Naive thymus-derived CD8-positive, alpha-beta T cell (primary cell): ENCODE data around the gene GALNT12. TPM values are rescaled to one million over a fixed set of nuclear protein-coding genes. Genes with fewer than 3 reads are reported as not detected.

Experiments
- ATAC-seq, 2 donors: fragments of 150-1000 bp; cut with Tn5 transposase in 1 of 2; sonication (Bioruptor Pico), chemical (Tn5 transposase) in 1 of 2; 1 replicate in 1 of 2; 2 replicates in 1 of 2; pipeline ENCODE4 v1.10.0; 2021; ENCODE audit warnings: mild to moderate bottlenecking in 2 of 2, moderate library complexity in 2 of 2
- POLR2A ChIA-PET: fragments of 350-600 bp; sonication (Branson Sonifier 250); formaldehyde crosslinking; loops from one replicate; lab custom pipeline; 2021; ENCODE audit warnings: antibody characterized with exemption; lab: Charles Lee
- DNase-seq, 10 donors: peaks; one replicate each; pipeline versions ENCODE4 v3.0.0 to v3.0.0-alpha.2; 2020 to 2022
- H3K27ac Mint-ChIP-seq, 10 donors: one replicate each; pipeline ENCODE4 v1.8.0; 2020 to 2022; ENCODE audit warnings: mild to moderate bottlenecking in 10 of 10, mixed read lengths in 10 of 10, moderate library complexity in 4 of 10, inconsistent platforms in 1 of 10
- H3K27me3 Mint-ChIP-seq, 5 donors: one replicate each; pipeline ENCODE4 v1.8.0; 2021 to 2022; ENCODE audit warnings: mixed read lengths in 5 of 5
- H3K36me3 Mint-ChIP-seq, 3 donors: one replicate each; pipeline ENCODE4 v1.8.0; 2020 to 2022; ENCODE audit warnings: mixed read lengths in 3 of 3, mild to moderate bottlenecking in 2 of 3, inconsistent platforms in 1 of 3
- H3K4me1 Mint-ChIP-seq, 4 donors: one replicate each; pipeline ENCODE4 v1.8.0; 2021 to 2022; ENCODE audit warnings: mixed read lengths in 4 of 4
- H3K4me3 Mint-ChIP-seq, 10 donors: one replicate each; pipeline ENCODE4 v1.8.0; 2020 to 2022; ENCODE audit warnings: mild to moderate bottlenecking in 10 of 10, mixed read lengths in 10 of 10, moderate library complexity in 6 of 10, inconsistent platforms in 1 of 10
- H3K9me3 Mint-ChIP-seq, 9 donors: one replicate each; pipeline ENCODE4 v1.8.0; 2020 to 2022; ENCODE audit warnings: mixed read lengths in 9 of 9, mild to moderate bottlenecking in 3 of 9, inconsistent platforms in 1 of 9, moderate library complexity in 1 of 9
- polyA plus RNA-seq, 3 donors: library from polyadenylated mRNA; unstranded; fragments of 300-500 nt; fragmentation: Illumina TruSeq; gene quantifications; one replicate each; pipeline ENCODE4 v1.2.3, GENCODE V29; 2021
- total RNA-seq, 8 experiments: library from RNA in 2 of 8; stranded (reverse) in 2 of 8; gene quantifications; one replicate each; pipeline ENCODE4 v1.2.3 and lab custom pipeline; 2021 to 2026

Gene GALNT12
- total and polyA plus RNA-seq, 5 experiments from 2014 or later: 4.6 to 9.3 (median 8.4) TPM

- POLR2A ChIA-PET: no interaction called here
- Mint-ChIP-seq H3K27me3 (no peaks in the 10 kb centered on the region), H3K4me3 (no peak overlapping the region), H3K9me3 (no peaks in the 10 kb centered on the region), H3K36me3 (peaks cover 0 to 31% (median 4%) of the 10 kb centered on the region in 3 donors), H3K4me1 (peaks cover 5 to 11% (median 8%) of the 10 kb centered on the region in 4 donors), H3K27ac (no peak overlapping the region)
- no peak for ATAC-seq
- DNase-seq: no peak
Measured at GRCh38 chr9:98786750-98787510, 20.5 kb upstream of the GALNT12 start.

GRCh38 chr9:98787766-98788335, 19.6 kb upstream of the GALNT12 start:
- H3K9me3 Mint-ChIP-seq: no peaks in the 10 kb centered on the region
- ATAC-seq (no peak), DNase-seq (no peak)
- H3K4me3 Mint-ChIP-seq: no peak overlapping the region
- no peak overlapping the region for H3K27ac Mint-ChIP-seq
- H3K4me1 Mint-ChIP-seq: peaks cover 12 to 20% (median 14%) of the 10 kb centered on the region in 4 donors
- H3K27me3 Mint-ChIP-seq: no peaks in the 10 kb centered on the region
- POLR2A ChIA-PET: no interaction called here
- peaks cover 0 to 22% (median 0%) of the 10 kb centered on the region in 3 donors for H3K36me3 Mint-ChIP-seq

- POLR2A ChIA-PET: interaction anchor here (0.7 kb wide), 1 partner anchor 19 kb away, joined by 3 read pairs; no protein-coding TSS in a partner anchor
- no peak overlapping the region for H3K4me3 Mint-ChIP-seq
- peaks cover 0 to 9% (median 0%) of the 10 kb centered on the region in 3 donors for H3K36me3 Mint-ChIP-seq
- DNase-seq (no peak), ATAC-seq (no peak)
- H3K27me3 Mint-ChIP-seq: no peaks in the 10 kb centered on the region
- H3K4me1 Mint-ChIP-seq: peaks cover 13 to 26% (median 22%) of the 10 kb centered on the region in 4 donors
- no peaks in the 10 kb centered on the region for H3K9me3 Mint-ChIP-seq
- no peak overlapping the region for H3K27ac Mint-ChIP-seq
Measured at GRCh38 chr9:98789483-98790133, 17.9 kb upstream of the GALNT12 start.

- ATAC-seq (no peak), DNase-seq (no peak)
- Mint-ChIP-seq H3K36me3 (peaks cover 0 to 9% (median 0%) of the 10 kb centered on the region in 3 donors), H3K27ac (no peak overlapping the region), H3K4me1 (peaks cover 17 to 33% (median 29%) of the 10 kb centered on the region in 4 donors), H3K4me3 (no peak overlapping the region), H3K9me3 (no peaks in the 10 kb centered on the region), H3K27me3 (no peaks in the 10 kb centered on the region)
- POLR2A ChIA-PET: no interaction called here
Measured at GRCh38 chr9:98790134-98790841, 17.2 kb upstream of the GALNT12 start.

- DNase-seq (peak; percentile 21 to 68 (median 44)), ATAC-seq (peak; percentile 59 to 71)
- Mint-ChIP-seq H3K27me3 (no peaks in the 10 kb centered on the region), H3K4me1 (peaks cover 22 to 39% (median 34%) of the 10 kb centered on the region in 4 donors), H3K36me3 (peaks cover 0 to 9% (median 0%) of the 10 kb centered on the region in 3 donors), H3K9me3 (no peaks in the 10 kb centered on the region), H3K4me3 (peak overlapping the region in 2 of 10 donors; percentile 18 to 54), H3K27ac (peak overlapping the region in 3 of 10 donors; percentile 19 to 53 (median 21))
- POLR2A ChIA-PET: no interaction called here
Measured at GRCh38 chr9:98790842-98791607, 16.4 kb upstream of the GALNT12 start.

- Mint-ChIP-seq H3K4me3 (peak overlapping the region in 1 of 10 donors; percentile 18), H3K27ac (peak overlapping the region in 2 of 10 donors; percentile 15 to 18), H3K9me3 (no peaks in the 10 kb centered on the region), H3K4me1 (peaks cover 24 to 40% (median 34%) of the 10 kb centered on the region in 4 donors), H3K27me3 (no peaks in the 10 kb centered on the region), H3K36me3 (peaks cover 0 to 9% (median 0%) of the 10 kb centered on the region in 3 donors)
- POLR2A ChIA-PET: interaction anchor here (0.6 kb wide), 1 partner anchor 1299 kb away, joined by 3 read pairs; no protein-coding TSS in a partner anchor
- ATAC-seq (no peak), DNase-seq (no peak)
Measured at GRCh38 chr9:98791608-98792490, 15.6 kb upstream of the GALNT12 start.

GRCh38 chr9:98793031-98793430, 14.4 kb upstream of the GALNT12 start:
- H3K4me1 Mint-ChIP-seq: peaks cover 28 to 46% (median 40%) of the 10 kb centered on the region in 4 donors
- peak overlapping the region in 1 of 10 donors; percentile 41 for H3K4me3 Mint-ChIP-seq
- no peak for ATAC-seq
- POLR2A ChIA-PET: no interaction called here
- DNase-seq: no peak
- H3K9me3 Mint-ChIP-seq: peaks cover 0 to 3% (median 0%) of the 10 kb centered on the region in 9 donors
- no peaks in the 10 kb centered on the region for H3K27me3 Mint-ChIP-seq
- peaks cover under 1 to 9% (median under 1%) of the 10 kb centered on the region in 3 donors for H3K36me3 Mint-ChIP-seq
- H3K27ac Mint-ChIP-seq: peak overlapping the region in 1 of 10 donors; percentile 50

- POLR2A ChIA-PET: no interaction called here
- peaks cover 0 to 10% (median 8%) of the 10 kb centered on the region in 3 donors for H3K36me3 Mint-ChIP-seq
- peak overlapping the region; percentile 62 to 94 (median 83) for H3K4me3 Mint-ChIP-seq
- ATAC-seq (no peak), DNase-seq (no peak)
- peaks cover 28 to 46% (median 40%) of the 10 kb centered on the region in 4 donors for H3K4me1 Mint-ChIP-seq
- no peaks in the 10 kb centered on the region for H3K27me3 Mint-ChIP-seq
- H3K27ac Mint-ChIP-seq: peak overlapping the region in 8 of 10 donors; percentile 3 to 63 (median 24)
- peaks cover 0 to 13% (median 3%) of the 10 kb centered on the region in 9 donors for H3K9me3 Mint-ChIP-seq
Measured at GRCh38 chr9:98794802-98795201, 12.7 kb upstream of the GALNT12 start.

GRCh38 chr9:98795295-98795955, 12.0 kb upstream of the GALNT12 start:
- Mint-ChIP-seq H3K4me3 (peak overlapping the region; percentile 62 to 94 (median 83)), H3K36me3 (peaks cover 0 to 10% (median 8%) of the 10 kb centered on the region in 3 donors), H3K27ac (peak overlapping the region in 8 of 10 donors; percentile 3 to 82 (median 50)), H3K4me1 (peaks cover 28 to 46% (median 40%) of the 10 kb centered on the region in 4 donors), H3K9me3 (peaks cover 0 to 13% (median 3%) of the 10 kb centered on the region in 9 donors), H3K27me3 (no peaks in the 10 kb centered on the region)
- DNase-seq (no peak), ATAC-seq (no peak)
- POLR2A ChIA-PET: no interaction called here

GRCh38 chr9:98795970-98796363, 11.5 kb upstream of the GALNT12 start:
- H3K27ac Mint-ChIP-seq: peak overlapping the region in 3 of 10 donors; percentile 34 to 82 (median 68)

More at GRCh38 chr9:98795970-98796363, 11.5 kb upstream of the GALNT12 start:
- ATAC-seq (peak; percentile 26 to 42), DNase-seq (peak in 4 of 10 donors; percentile 3 to 23 (median 18))
- Mint-ChIP-seq H3K27me3 (no peaks in the 10 kb centered on the region), H3K9me3 (peaks cover 0 to 13% (median 3%) of the 10 kb centered on the region in 9 donors), H3K36me3 (peaks cover 0 to 10% (median 8%) of the 10 kb centered on the region in 3 donors), H3K4me1 (peaks cover 27 to 45% (median 38%) of the 10 kb centered on the region in 4 donors), H3K4me3 (peak overlapping the region; percentile 62 to 94 (median 83))
- POLR2A ChIA-PET: interaction anchor here (3.4 kb wide), 1 partner anchor 12 kb away, joined by 19 read pairs; the partner anchor contains the start of gene GALNT12
